Measurements from ENCODE around the gene PKDREJ.
"Not testable (repeated sequence)": the region's sequence is repeated elsewhere in the genome, so short reads cannot be mapped to it uniquely, and the experiment has no call there.

Gene PKDREJ

GRCh38 chr22:46288846-46289243 is 25.7 kb upstream of the PKDREJ start:
- no peak for DNase-seq (ENCODE audit: low spot score)

- DNase-seq (ENCODE audit: low spot score): no peak
These were observed 25.0 kb upstream of the PKDREJ start for GRCh38 chr22:46287873-46288751.

GRCh38 chr22:46286941-46287872 is 24.1 kb upstream of the PKDREJ start:
- DNase-seq (ENCODE audit: low spot score): no peak

GRCh38 chr22:46286006-46286405 is 22.9 kb upstream of the PKDREJ start:
- no peak for DNase-seq (ENCODE audit: low spot score)

- no peak for DNase-seq (ENCODE audit: low spot score)
These were observed 18.9 kb upstream of the PKDREJ start for GRCh38 chr22:46281866-46282678.

GRCh38 chr22:46280999-46281623 is 18.0 kb upstream of the PKDREJ start:
- DNase-seq (ENCODE audit: low spot score): no peak

- DNase-seq (ENCODE audit: low spot score): no peak
These were observed 17.1 kb upstream of the PKDREJ start for GRCh38 chr22:46280063-46280817.

- no peak for DNase-seq (ENCODE audit: low spot score)
These were observed 15.8 kb upstream of the PKDREJ start for GRCh38 chr22:46278656-46279645.

GRCh38 chr22:46276563-46276962 is 13.4 kb upstream of the PKDREJ start:
- DNase-seq (ENCODE audit: low spot score): no peak

- peak; percentile 35 for DNase-seq (ENCODE audit: low spot score)
These were observed 12.4 kb upstream of the PKDREJ start for GRCh38 chr22:46275455-46276122.

- DNase-seq (ENCODE audit: low spot score): no peak
These were observed 11.2 kb upstream of the PKDREJ start for GRCh38 chr22:46274381-46274780.

- DNase-seq (ENCODE audit: low spot score): no peak
These were observed 10.4 kb upstream of the PKDREJ start for GRCh38 chr22:46273432-46274148.

- DNase-seq (ENCODE audit: low spot score): no peak
These were observed 9.8 kb upstream of the PKDREJ start for GRCh38 chr22:46272762-46273431.

GRCh38 chr22:46272196-46272595 is 9.1 kb upstream of the PKDREJ start:
- DNase-seq (ENCODE audit: low spot score): no peak

GRCh38 chr22:46269564-46269963 is 6.4 kb upstream of the PKDREJ start:
- no peak for DNase-seq (ENCODE audit: low spot score)

- DNase-seq (ENCODE audit: low spot score): peak; percentile 98
These were observed 4.5 kb upstream of the PKDREJ start, which contains the start of gene TTC38 for GRCh38 chr22:46267431-46268279. TSS of gene TTC38 (plus strand) at chr22:46268008. CDS start at chr22:46268040, 32 bp downstream.

- DNase-seq (ENCODE audit: low spot score): not testable (repeated sequence)
These were observed 2.5 kb upstream of the PKDREJ start for GRCh38 chr22:46265627-46266026.

All from AG08396 (cell line).